ENCODE data around the gene SLC16A8. TPM values are rescaled to one million over a fixed set of nuclear protein-coding genes. Genes with fewer than 3 reads are reported as not detected.

The SLC16A8 gene
- polyA plus RNA-seq, 1 donor = 1.6 TPM

GRCh38 chr22:38073150-38074130 is 10.5 kb downstream of the SLC16A8 start:
- DNase-seq = no peak

DNA sequence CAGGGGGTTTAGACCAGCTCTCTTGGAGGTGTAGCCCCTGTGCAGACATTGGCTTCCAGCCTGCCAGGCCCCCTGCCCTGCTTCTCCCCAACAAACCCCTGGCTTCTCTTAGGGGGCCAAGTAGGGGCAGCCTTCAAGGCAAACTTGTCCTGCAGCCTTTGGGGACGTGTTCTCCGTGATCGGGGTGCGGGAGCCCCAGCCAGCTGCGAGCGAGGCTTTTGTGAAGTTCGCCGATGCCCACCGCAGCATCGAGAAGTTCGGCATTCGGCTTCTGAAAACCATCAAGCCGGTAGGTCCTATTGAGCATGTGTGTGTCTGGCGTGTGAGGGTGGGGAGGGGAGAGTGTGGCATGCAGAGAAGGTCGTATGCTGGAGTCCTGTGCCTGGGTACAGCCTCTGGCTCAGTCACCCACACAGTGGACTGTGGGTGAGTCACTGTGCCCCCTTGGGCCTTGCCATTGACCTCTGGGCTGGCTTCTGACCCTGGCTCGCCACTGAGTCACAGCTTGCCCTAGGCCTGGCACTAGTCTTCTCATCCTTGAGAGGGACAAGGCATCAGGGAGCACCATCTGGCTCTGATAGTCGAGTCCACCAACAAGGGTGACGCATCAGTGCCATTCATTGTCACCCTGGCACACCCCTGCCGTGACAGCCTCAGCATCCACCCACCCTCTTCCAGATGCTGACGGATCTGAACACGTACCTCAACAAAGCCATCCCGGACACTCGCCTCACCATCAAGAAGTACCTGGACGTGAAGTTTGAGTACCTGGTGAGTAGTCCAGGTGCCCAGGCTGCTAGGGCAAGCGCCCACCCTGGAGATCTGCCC is 11.4 kb downstream of the SLC16A8 start:
- no peak for DNase-seq

DNA sequence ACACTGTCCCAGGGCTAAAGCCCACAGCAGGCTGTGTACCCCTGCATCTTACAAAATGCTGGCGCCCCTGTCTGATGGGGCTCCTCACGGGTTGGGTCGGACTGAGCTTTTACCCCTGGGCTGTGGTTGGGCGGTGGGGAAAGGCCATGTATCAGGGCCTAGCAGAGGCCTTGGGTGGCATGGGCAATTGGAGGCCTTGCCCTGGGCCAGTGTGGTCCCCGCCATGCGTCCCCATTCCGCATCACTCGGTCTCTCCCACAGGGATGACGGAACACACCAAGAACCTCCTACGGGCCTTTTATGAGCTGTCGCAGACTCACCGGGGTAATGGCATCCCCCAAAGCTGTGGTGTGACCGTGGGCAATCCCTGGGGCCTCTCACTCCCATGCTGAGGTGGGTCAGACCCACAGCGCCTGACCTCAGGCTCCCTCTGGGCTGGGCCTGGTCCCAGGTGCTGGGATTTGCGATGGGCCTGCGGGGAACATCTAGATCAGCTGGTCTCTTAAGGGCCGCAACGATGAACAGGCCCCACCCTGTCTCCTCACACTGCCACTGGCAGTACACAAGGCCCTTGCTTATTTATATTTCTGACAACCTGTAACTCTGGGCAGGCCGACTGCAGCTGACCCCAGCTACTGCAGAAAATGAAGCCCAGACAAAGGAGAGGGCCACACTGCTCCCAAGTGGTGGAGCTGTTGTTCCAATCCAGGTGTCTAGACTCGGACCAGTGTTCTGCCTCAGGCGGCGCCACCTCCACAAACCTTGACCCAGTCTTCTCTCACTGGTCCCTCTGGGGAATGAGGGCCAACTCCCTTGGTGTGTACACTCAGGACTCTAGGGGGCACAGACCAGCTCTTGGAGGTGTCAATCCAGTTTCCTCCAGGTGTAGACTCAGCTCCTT is 12.3 kb downstream of the SLC16A8 start:
- no peak for DNase-seq

DNA sequence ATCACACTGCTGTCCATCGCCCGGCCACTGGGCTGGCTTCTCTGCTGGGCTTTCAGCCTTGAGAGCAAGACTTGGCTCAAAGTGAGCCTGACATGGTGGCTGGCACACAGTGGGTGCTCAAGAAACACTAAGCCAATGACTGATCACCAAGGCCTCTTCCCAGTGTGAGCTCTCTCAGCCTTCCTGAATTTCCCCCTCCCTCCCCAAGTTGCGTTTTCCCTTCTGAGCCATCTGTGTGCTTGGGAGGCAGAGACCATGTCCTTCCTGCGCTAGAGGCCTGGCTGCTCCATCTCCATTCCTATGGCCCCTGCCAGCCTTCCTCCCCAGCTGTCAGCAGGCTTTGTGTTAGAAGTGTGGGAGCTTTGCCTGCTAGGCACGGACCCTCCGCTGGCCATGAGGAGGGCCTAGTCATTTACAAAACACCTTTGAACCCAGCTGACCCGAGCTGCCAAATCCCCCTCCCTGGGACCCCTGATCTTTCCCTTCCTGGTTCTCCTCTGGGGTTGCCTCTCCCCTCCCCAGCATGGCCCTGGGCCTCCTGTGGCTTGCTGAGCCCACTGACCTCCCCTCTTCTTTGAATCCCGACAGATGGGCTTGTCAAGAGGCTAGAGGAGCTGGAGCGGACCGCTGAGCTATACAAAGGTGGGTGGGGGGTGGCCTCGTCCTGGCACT is 13.6 kb downstream of the SLC16A8 start:
- no peak for DNase-seq

GRCh38 chr22:38069372-38070249 is 14.4 kb downstream of the SLC16A8 start:
- no peak for DNase-seq

- DNase-seq = no peak
Measured at GRCh38 chr22:38068641-38069371, 15.2 kb downstream of the SLC16A8 start.

DNA sequence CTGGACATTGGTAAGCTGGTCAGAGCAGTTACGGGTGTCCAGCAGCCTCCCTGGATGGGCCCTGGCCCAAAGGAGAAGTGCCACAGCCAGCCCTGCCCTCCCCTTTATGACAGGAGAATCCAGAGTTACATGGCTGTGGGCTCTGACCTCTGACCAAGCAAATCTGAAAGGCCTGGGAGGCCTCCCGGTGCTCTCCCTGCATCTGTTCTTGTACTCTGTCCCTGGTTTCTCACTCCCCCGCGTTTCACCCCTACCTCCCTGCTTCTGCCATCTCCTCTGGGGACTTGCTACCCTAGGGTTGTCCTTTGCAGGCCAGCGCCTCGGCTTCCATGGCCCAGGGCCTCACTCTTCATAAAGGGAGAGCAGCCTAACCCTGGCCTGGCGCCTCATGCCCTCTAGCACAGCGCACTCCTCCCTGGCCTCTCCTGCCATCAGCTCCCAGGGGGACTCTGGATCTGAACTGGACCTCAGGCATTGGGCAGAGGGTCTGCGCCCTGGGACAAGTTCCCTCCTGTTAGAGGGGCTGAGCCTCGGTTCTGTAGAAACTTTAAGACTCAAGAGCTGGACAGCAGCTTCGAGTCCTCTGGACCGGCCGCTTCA is 16.1 kb downstream of the SLC16A8 start:
- DNase-seq = no peak

GRCh38 chr22:38067028-38067415 is 17.0 kb downstream of the SLC16A8 start:
- no peak for DNase-seq

- DNase-seq = no peak
Measured at GRCh38 chr22:38066381-38067027, 17.5 kb downstream of the SLC16A8 start.

- DNase-seq = no peak
Measured at GRCh38 chr22:38065539-38065938, 18.4 kb downstream of the SLC16A8 start.

- no peak for DNase-seq
Measured at GRCh38 chr22:38062791-38063190, 21.2 kb downstream of the SLC16A8 start.

DNA sequence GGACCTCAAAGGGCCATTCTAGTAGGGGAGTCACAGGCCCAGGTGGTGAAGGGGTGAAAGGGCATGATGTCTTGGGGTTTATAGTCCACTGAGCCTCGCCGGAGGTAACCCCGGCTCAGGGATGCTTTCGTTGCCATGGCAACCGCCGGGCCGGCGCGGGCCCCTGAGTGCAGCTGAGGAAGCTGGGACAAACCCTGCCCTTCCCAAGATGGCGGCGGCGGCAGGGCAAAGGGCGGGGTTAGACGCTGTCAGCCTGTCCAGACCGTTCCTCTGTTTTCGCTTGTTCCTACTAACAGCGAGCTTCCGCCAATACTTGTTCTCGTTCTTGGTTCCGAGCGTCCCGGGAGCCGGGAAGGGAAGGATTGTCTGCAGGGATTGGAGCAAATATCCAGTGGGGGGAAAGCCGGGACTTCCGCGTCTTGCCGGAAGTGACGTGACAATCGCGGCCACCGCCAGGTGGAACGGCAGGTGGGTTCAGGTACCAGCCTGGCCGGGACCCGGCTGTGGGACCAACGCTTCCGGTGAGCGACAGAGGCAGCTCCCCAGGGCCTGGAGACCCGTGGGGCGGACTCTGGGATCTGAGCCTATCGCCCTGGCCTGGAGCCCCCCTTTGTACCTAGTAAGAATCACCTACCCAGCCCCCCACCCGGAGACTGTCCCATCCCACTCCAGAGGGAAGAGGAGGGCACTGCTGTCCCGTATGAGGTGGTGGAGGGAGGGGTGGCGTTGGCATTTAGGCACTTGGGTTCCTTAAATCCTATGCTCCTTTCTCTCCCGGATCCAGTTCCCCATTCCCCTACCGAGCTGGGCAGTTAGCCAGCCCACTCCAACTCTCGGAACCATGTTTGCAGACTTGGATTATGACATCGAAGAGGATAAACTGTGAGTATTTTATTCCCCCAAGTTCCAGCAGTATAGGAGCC is 26.8 kb downstream of the SLC16A8 start, which contains the start of gene PICK1:
TSS of gene PICK1 (plus strand) at position 436 of the 923 bp plus-strand sequence. CDS start at position 842, 406 bp downstream.
- DNase-seq = peak; percentile 91

DNA sequence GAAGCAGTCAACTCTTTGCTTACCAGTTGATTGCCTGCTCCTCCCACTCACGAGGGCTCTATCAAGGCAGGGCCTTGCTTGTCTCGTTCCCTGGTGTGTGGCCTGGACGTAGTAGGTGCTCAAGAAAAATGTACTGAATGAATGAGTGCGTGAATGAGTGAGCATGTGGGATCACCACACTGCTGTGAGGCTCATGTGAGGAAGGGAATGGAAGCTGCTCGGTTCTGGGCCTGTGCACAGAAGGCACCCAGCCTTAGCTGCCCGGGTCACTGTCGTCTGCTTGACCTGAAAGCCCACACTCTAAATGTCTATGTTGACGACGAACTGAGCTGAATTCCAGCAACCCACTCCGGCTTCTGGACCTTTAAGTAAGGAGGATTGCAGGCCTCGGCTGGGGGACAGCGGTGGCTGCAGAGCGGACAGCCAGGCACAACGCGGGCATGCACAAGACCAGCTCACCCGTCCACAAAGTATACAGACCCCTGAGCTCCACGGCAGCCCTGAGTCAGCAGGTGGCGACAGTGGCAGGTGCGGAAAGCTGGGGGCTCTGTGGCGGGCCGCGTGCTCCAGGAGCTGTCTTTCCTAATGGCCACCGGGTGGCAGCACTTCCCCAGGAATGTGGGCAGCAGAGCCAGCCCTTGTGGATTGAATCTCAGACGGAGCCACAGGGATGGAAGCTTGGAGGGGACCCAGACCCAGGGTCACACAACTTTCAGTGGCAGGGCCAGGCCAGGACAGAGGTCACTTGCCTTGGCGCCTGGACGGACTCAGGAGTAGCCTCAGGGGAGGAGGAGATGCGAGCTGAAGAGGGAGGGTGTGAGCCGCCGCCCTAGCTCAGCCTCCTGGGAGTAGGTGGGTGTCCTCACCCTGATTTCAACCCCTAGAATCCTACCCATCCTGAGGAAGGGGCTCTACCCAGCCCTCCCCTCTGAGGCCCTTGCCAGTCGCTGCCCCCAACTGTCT is 31.8 kb downstream of the SLC16A8 start:
- peak; percentile 83 for DNase-seq

DNA sequence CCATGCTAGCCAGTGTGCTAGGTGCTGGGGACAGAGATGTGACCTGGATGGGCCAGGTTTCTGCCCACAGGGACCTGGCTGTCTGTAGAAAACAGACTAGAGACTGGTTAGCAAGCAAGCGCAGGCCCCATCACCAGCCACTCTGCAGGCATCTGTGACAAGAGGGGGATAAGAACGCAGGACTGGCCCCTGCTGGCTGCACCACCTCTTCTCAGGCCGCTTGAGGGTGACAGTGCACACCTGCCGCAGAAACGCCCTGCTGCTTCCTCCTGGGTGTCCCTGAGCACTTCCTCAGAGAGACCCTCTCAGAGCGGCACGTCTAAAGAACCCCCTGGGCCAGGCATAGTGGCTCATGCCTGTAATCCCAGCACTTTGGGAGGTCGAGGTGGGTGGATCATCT is 32.7 kb downstream of the SLC16A8 start:
- no peak for DNase-seq

- no peak for DNase-seq
Measured at GRCh38 chr22:38050720-38051119, 33.3 kb downstream of the SLC16A8 start.
